Measurements from ENCODE around the gene ENTHD1. TPM values are rescaled to one million over a fixed set of nuclear protein-coding genes. Genes with fewer than 3 reads are reported as not detected.

The ENTHD1 gene
- total and polyA plus RNA-seq, 10 of the 15 experiments (the other 5 are each of a cell fraction or from before 2014, with no cell fraction given), result 0.09 to 0.52 (median 0.21) TPM; not detected in 1

GRCh38 chr22:39714321-39714720 is 179.2 kb downstream of the ENTHD1 start:
- Histone ChIP-seq H3K9ac (ENCODE audit: control insufficient read depth, insufficient read depth, low read length) (no peak overlapping the region), H3K4me1 (ENCODE audit: control insufficient read depth, insufficient read depth, low read length) (no peaks in the 10 kb centered on the region), H3K27ac (ENCODE audit: control insufficient read depth, insufficient read depth) (no peak overlapping the region), H4K20me1 (ENCODE audit: control insufficient read depth, insufficient read depth) (no peaks in the 10 kb centered on the region), H3K9me3 (replicated peaks; ENCODE audit: control insufficient read depth, insufficient read depth, low read length) (no peaks in the 10 kb centered on the region), H3K27me3 (replicated peaks in 1 of 2; ENCODE audit: control insufficient read depth in 2 of 2, insufficient read depth in 2 of 2, low read length in 1 of 2) (peaks cover 0 to 6% of the 10 kb centered on the region in 2 experiments; a peak in 1 of 4 replicates), H3K4me2 (ENCODE audit: control insufficient read depth, insufficient read depth) (no peak overlapping the region), H3K36me3 (ENCODE audit: control insufficient read depth in 2 of 2, insufficient read depth in 2 of 2, low read length in 1 of 2) (no peaks in the 10 kb centered on the region), H2AFZ (ENCODE audit: control insufficient read depth, low read depth, low read length) (no peak overlapping the region), H3K4me3 (no peak overlapping the region), H3K79me2 (ENCODE audit: control insufficient read depth, insufficient read depth, low read length) (no peaks in the 10 kb centered on the region)
- intact Hi-C loops (cut with micrococcal nuclease; ENCODE audit: unreplicated experiment) (no loop called here), in situ Hi-C loops (cut with MboI) (no loop called here)
- SMC1A ChIA-PET (ENCODE audit: uncharacterized antibody, unreplicated experiment), result no interaction called here
- TF ChIP-seq, protein P1, sequence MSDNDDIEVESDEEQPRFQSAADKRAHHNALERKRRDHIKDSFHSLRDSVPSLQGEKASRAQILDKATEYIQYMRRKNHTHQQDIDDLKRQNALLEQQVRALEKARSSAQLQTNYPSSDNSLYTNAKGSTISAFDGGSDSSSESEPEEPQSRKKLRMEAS (IDR thresholded peaks at IDR 0.05; ENCODE audit: low read depth, low read length), result no peak
- no peak for TF ChIP-seq MYB (IDR thresholded peaks at IDR 0.05; ENCODE audit: borderline replicate concordance, low read depth, low read length)
- TF ChIP-seq POLR2A (IDR thresholded peaks at IDR 0.05; ENCODE audit: low read depth, low read length), result no peak
- RAD21 ChIA-PET (ENCODE audit: unreplicated experiment), result no interaction called here
- CTCF ChIA-PET, result no interaction called here
- ATAC-seq (no peak; the same call in 2 of the 3 replicates), DNase-seq (ENCODE audit: low read depth, low spot score) (no peak), FAIRE-seq (no peak)
- BruUV-seq (replicated peaks), result no TSS peak
- POLR2A ChIA-PET, result no interaction called here
- 58% methylated on average over 8 of the region's 8 CpGs for WGBS (ENCODE audit: insufficient coverage, insufficient replicate concordance, low lambda C conversion rate, missing lambda C conversion rate)

DNA sequence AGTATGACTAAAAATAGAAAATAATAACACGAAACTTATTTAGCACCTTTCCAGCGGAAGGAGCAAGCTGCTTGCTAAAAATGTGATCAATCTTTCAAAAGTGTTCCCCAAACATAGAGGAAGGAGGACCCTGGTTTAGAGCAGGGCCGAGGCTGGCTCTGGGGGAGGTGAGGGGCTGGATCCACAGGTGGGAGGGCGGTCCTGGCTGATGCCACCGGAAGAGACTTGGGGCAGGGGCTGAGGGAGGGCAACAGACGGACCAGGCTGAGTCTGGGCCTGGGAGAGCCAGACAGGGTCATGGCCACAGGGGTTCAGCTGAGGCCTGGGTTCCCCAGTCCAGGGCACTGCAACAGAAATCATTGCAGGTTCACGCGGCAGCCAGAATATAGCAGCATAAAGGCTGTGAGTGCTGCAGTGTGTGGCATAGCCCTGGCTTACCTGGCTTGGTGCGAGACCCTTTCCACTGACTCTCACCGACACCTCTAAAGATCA is 179.7 kb downstream of the ENTHD1 start:
- Histone ChIP-seq H3K27me3 (replicated peaks in 1 of 2; ENCODE audit: control insufficient read depth in 2 of 2, insufficient read depth in 2 of 2, low read length in 1 of 2) (peaks cover 2 to 6% of the 10 kb centered on the region in 2 experiments; a peak in 1 of 4 replicates), H3K4me2 (ENCODE audit: control insufficient read depth, insufficient read depth) (no peak overlapping the region), H3K79me2 (ENCODE audit: control insufficient read depth, insufficient read depth, low read length) (no peaks in the 10 kb centered on the region), H3K9me3 (replicated peaks; ENCODE audit: control insufficient read depth, insufficient read depth, low read length) (no peaks in the 10 kb centered on the region), H2AFZ (ENCODE audit: control insufficient read depth, low read depth, low read length) (no peak overlapping the region), H3K27ac (ENCODE audit: control insufficient read depth, insufficient read depth) (no peak overlapping the region), H4K20me1 (ENCODE audit: control insufficient read depth, insufficient read depth) (no peaks in the 10 kb centered on the region), H3K36me3 (ENCODE audit: control insufficient read depth in 2 of 2, insufficient read depth in 2 of 2, low read length in 1 of 2) (no peaks in the 10 kb centered on the region), H3K4me1 (ENCODE audit: control insufficient read depth, insufficient read depth, low read length) (no peaks in the 10 kb centered on the region), H3K9ac (ENCODE audit: control insufficient read depth, insufficient read depth, low read length) (no peak overlapping the region), H3K4me3 (no peak overlapping the region)
- WGBS (ENCODE audit: insufficient coverage, insufficient replicate concordance, low lambda C conversion rate, missing lambda C conversion rate), result 50% methylated on average over 10 of the region's 10 CpGs
- ATAC-seq, result no peak; the same call in 2 of the 3 replicates
- intact Hi-C loops (cut with micrococcal nuclease; ENCODE audit: unreplicated experiment) (no loop called here), in situ Hi-C loops (cut with MboI) (no loop called here)
- FAIRE-seq, result no peak
- SMC1A ChIA-PET (ENCODE audit: uncharacterized antibody, unreplicated experiment), result no interaction called here
- no TSS peak for BruUV-seq (replicated peaks)
- POLR2A ChIA-PET, result no interaction called here
- CTCF ChIA-PET, result no interaction called here
- DNase-seq (ENCODE audit: low read depth, low spot score), result no peak
- RAD21 ChIA-PET (ENCODE audit: unreplicated experiment), result no interaction called here
- TF ChIP-seq ZBTB40 (IDR thresholded peaks at IDR 0.05; ENCODE audit: borderline replicate concordance) (no peak), KDM1A (IDR thresholded peaks at IDR 0.05; ENCODE audit: borderline replicate concordance) (no peak), NR2F1 (conservative IDR thresholded peaks at IDR 0.05) (no peak), SMAD5 (IDR thresholded peaks at IDR 0.05; ENCODE audit: low read depth) (no peak), JUND (IDR thresholded peaks at IDR 0.05; ENCODE audit: low read depth, low read length) (no peak), ZNF592 (IDR thresholded peaks at IDR 0.05) (no peak)

Data from GM12878 (cell line).